ENCODE measurements around the gene FAM8A1.

Gene FAM8A1

GRCh38 chr6:17653198-17653882 is 53.2 kb downstream of the FAM8A1 start:
- in situ Hi-C loops (cut with MboI; ENCODE audit: low sequenced_read_pairs): no loop called here

- in situ Hi-C loops (cut with MboI; ENCODE audit: low sequenced_read_pairs): no loop called here
These were observed 56.0 kb downstream of the FAM8A1 start for GRCh38 chr6:17656092-17656491.

GRCh38 chr6:17656644-17657043 is 56.5 kb downstream of the FAM8A1 start:
- in situ Hi-C loops (cut with MboI; ENCODE audit: low sequenced_read_pairs): no loop called here

Data from HL-60/S4 (cell line).